HG03457 (cell line): ENCODE data around the gene ZBTB7C.

Source experiments
- ATAC-seq: cut with Tn5 transposase; IDR thresholded peaks from one replicate; pipeline ENCODE4 v1.9.1; 2021; ENCODE audit warnings: moderate number of reproducible peaks; ENCODE audit not compliant: unreplicated experiment

The ZBTB7C gene

GRCh38 chr18:48105317-48105716 is 303.9 kb downstream of the ZBTB7C start:
- no peak for ATAC-seq

DNA sequence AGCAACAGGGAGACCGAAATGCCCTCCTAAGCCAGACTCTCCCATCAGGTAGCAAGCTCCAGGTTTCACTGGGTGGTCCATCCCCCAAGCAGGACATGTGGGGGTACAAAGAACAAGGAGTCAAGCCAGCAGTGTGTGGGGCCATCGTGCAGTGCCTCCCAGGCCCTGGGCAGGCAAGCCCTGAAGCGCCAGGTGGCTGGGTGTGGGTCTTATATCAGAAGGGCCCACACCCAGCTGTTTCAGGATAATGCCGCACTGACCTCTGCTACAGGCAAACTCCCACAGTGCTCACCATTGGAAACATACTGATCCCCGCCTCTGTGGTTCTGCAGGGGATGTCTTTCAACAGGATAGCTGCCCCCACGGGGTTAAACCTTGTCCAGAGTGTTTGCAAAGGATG is 304.5 kb downstream of the ZBTB7C start:
- no peak for ATAC-seq

GRCh38 chr18:48100651-48101165 is 308.5 kb downstream of the ZBTB7C start:
- ATAC-seq, result no peak

- no peak for ATAC-seq
These were observed 309.0 kb downstream of the ZBTB7C start for GRCh38 chr18:48100165-48100575.

DNA sequence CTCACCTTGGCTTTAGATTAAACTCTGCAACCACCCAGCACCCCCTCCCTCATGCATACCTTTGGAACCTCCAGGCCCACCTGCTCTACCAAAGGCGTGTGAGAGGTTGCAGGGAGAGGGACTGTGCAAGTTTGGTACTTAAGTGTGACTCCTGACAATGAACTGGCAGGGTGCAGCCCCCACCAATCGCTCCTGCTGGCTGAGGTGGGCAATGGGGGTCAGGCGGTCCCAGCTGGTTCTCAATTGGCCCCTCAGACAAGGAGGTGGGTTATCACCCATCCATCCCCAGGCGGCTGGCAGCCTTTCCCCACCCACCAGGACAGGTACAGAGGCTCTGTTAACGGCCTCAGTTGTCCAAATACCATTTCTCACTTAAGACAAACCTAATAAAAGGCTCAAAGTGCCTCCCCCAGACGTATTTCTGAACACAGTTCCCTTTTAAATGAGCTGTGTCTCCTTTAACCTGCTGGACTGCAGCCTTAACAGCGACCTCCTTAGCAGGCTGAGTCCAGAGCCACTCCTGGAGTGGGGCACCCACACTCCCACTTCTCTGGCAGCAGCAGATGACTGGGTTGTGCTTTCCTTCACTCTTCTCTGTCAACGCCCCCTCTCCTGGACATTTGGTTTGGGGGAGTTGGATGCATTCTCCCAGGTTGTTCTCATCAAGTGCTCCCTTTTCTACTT is 309.6 kb downstream of the ZBTB7C start:
- ATAC-seq, result no peak

- ATAC-seq, result no peak
These were observed 310.6 kb downstream of the ZBTB7C start for GRCh38 chr18:48098538-48098937.

- no peak for ATAC-seq
These were observed 311.2 kb downstream of the ZBTB7C start for GRCh38 chr18:48098007-48098406.

DNA sequence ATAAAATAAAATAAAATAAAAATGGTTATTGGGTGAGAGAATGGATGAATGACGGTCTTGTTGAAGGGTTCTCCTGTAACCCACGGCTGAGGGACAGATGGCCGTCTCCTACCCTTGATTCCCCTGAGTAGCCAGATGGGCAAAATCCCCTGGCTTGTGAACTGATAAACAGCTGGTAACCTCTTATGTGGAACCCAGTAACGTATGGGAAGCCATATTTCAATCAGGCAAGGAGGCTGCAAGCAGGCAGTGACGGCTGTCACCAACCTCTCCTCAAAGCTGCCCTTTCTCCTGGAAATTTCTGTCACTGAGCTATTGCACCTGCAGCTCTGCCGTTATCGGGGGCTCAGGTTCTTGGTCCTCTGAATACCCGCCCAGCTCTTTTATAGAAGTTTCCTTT is 313.5 kb downstream of the ZBTB7C start:
- ATAC-seq, result no peak

- ATAC-seq, result no peak
These were observed 316.1 kb downstream of the ZBTB7C start for GRCh38 chr18:48093104-48093503.

DNA sequence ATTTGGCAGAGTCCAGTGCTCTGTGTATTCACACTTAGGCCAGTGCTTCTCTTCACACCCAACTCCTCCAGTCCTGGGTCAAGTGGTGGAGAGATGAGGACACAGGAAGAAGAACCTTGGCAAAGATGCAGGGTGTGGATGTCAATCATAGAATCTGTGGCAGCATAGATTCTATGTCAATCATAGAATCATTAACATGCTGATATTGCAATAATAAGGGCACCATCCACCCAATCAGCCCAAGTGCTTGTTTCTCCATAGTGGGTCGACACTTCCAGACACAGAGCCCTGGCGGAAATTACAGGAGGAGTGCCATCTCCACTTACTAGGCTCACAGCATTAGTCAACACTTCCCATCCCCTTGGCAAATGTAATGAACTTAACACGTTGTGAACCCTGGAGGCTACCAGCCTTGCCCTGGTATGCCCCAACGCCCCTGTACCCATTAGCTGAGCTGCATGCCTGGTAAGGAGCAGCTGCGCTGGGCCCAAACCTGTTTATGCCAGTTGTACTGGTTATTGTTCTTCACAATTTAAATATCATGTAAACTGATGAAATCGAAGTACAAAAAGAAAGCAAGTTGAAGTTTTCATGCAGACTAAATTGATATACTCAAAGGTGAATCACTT is 317.2 kb downstream of the ZBTB7C start:
- no peak for ATAC-seq

- no peak for ATAC-seq
These were observed 318.5 kb downstream of the ZBTB7C start for GRCh38 chr18:48090702-48091101.

DNA sequence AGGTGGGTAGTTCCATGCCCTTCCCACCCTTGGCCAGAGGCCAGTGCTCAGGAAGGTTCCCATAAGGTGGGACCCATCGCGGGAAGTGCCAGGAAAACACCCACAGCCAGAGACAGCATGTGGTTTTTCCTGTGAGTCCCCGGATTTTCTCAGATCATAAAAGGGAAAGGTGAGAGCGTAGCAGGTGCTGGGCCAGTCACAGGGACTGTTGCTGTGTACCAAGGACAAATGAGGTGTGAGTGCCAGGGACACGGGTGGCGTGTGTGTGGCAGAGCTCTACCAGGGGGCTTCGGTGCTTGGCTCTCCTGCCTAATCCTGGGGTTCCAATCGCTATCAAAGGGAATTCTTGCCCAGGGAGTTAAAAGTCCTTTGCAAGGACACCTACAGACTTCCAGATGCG is 319.2 kb downstream of the ZBTB7C start:
- no peak for ATAC-seq

DNA sequence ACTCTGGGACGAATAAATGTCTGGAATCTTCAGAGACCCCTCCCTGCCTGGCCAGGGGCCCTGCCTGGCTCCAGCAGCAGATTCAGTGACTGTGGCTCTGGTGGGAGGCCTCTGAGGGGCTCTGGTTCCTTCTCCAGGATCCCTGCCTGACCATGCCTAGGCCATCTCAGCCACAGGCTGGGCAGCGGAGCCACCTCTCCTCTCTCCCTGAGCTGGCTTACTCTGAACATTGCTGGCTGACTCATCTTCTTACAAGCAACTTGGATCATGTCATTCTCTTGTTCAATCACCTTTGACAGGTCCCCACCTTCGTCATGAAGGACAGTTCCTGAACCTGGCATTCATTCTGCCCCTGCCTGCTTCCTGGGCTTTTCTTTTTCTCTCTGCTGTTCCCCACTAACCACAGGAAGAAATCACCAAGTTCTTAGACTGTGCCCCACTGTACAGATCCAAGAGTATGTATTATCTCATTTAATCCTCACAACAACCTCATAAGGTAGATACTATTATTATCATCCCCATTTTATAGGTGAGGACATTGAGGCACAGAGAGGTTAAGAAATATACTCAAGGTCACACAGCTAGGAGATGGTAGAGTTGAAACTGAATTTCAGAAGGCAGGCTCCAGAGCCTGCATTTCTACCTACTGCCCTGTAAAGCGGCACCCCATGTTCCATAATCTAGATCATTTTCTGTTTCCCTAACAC is 323.2 kb downstream of the ZBTB7C start:
- no peak for ATAC-seq

GRCh38 chr18:48084858-48085257 is 324.3 kb downstream of the ZBTB7C start:
- no peak for ATAC-seq

GRCh38 chr18:48084041-48084757 is 325.0 kb downstream of the ZBTB7C start:
- no peak for ATAC-seq

GRCh38 chr18:48080546-48080945 is 328.6 kb downstream of the ZBTB7C start:
- ATAC-seq, result no peak

- no peak for ATAC-seq
These were observed 329.3 kb downstream of the ZBTB7C start for GRCh38 chr18:48079885-48080284.

DNA sequence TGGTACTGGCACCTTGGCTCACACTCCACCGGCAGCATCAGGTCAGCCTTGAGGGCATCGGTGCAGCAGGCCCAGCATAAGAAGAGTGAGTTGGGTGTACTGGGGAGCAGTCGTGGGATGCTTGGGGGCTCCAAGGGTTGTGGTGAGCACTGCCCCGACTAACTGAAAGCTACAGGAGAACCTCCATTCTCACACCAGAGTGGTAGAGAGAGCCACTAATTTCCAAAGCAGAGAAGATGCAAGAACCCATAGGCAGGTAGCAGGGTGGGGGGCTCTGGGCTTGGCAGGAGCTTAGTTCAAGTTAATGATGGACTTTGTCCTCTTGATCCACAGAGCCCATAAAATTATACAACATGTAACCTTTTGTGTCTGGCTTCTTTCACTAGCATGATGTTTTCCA is 330.7 kb downstream of the ZBTB7C start:
- ATAC-seq, result no peak

DNA sequence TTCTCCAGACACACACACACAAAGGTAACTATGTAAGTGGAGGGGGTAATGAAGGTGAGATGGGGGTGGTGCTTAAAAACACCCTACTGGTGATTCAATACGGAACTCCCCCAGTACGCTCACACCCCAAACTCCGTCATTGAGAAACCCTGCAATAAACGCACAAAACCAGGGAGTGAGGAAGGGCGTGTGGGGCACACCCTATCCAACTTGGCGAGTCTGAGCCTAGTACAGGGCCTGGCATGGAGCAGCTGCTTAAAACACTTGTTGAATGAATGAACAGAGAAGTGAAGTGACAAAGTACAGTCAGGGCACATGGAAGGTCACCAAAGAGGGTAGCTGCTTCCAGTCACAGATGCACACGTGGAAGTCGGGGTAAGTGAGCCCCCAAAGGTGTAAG is 331.9 kb downstream of the ZBTB7C start:
- ATAC-seq, result no peak

GRCh38 chr18:48076461-48076860 is 332.7 kb downstream of the ZBTB7C start:
- no peak for ATAC-seq

- no peak for ATAC-seq
These were observed 333.5 kb downstream of the ZBTB7C start for GRCh38 chr18:48075707-48076093.
